ENCODE measurements around the gene SUSD6. TPM values are rescaled to one million over a fixed set of nuclear protein-coding genes. Genes with fewer than 3 reads are reported as not detected.
"Not testable (repeated sequence)": the region's sequence is repeated elsewhere in the genome, so short reads cannot be mapped to it uniquely, and the experiment has no call there.

SUSD6 gene
- polyA plus RNA-seq, 3 donors: 9.1 to 24.4 (median 10.7) TPM

- WGBS, 3 donors: 72 to 100% (median 98%) methylated on average over 1 of the region's 1 CpG
- no peak overlapping the region for H3K27ac ChIP-seq (ENCODE audit: low read depth, low read length)
Observed at GRCh38 chr14:69584389-69584788, 27.0 kb upstream of the SUSD6 start.

DNA sequence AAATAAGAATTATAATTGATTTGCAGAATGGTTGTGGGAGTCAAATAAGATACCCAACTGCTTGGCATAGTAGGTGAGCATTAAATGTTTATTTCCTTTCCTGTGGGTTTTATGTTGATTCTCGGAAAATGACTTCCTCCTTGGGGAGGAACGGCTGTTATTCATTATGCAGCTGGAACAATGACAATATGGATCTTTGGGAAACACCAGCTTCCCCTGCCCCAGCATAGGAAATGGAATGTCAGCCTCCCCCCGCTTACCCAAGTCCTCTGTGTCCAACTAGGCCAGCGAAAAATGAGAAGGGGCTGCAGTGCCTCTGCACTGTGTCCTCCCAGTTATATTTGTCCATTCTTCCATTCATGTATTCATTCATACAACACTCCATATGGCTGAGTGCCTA lies 25.0 kb upstream of the SUSD6 start:
- 37 to 74% (median 39%) methylated on average over 4 of the region's 4 CpGs for WGBS, 3 donors

GRCh38 chr14:69587389-69587788 lies 24.0 kb upstream of the SUSD6 start:
- WGBS, 3 donors: 65 to 72% (median 70%) methylated on average over 8 of the region's 8 CpGs
- H3K27ac ChIP-seq (ENCODE audit: low read depth, low read length): no peak overlapping the region

More for the DNA sequence above, 25.0 kb upstream of the SUSD6 start:
- no peak overlapping the region for H3K27ac ChIP-seq (ENCODE audit: low read depth, low read length)

- no peak overlapping the region for H3K27ac ChIP-seq (ENCODE audit: low read depth, low read length)
- WGBS, 3 donors: 90 to 97% (median 93%) methylated on average over 2 of the region's 2 CpGs
Observed at GRCh38 chr14:69591317-69591716, 20.1 kb upstream of the SUSD6 start.

DNA sequence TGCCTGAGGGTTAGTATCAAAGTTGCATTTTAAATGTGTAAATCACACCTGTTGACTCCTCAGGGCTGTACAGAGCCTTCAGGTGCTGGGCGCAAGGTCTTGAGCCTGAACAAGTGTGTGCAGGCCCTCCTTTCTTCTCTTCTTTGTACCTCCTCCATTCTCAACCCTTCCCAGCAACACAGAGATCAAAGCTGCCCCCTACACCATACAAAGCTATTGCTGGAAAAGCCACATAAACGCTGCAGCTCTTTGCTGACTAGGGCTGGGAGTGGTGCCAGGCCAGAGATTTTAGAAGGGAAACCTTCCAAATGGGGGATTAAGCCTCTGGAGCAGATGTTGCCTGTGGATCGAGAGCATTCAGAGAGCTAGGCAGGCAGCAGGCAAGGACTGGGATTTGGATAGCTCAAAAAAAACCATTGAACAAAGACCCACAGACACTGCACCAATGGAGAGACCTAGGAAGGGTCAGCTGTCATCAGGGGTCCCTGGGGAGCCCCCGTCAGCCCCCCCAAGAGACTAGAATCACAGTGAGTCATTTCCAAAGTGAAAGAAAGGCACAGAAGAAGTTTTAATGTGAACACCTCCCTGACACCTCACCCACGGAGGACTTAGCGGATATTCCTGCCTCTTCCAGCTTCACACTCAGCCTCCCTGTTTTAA lies 18.2 kb upstream of the SUSD6 start:
- WGBS, 3 donors: 48 to 56% (median 55%) methylated on average over 6 of the region's 6 CpGs
- no peak overlapping the region for H3K27ac ChIP-seq (ENCODE audit: low read depth, low read length)

DNA sequence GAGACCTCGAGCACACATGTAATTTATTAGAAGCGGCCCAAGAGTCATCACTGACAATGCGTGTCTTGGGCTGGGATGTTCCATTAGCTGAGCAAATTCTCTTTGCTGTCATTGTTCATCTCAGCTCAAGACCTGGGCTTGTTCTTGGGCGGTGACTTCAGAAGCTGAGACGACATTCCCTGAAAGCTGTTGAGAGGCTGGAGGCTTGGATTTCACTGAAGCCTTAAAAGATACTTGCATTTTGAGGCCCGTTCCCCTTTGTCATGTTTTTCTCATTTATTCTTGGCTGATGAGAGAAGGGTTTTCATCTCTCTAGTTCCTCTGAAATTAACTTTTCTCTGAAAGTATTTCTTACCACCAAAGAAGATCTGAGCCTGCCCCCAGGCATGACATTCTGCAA lies 16.6 kb upstream of the SUSD6 start:
- WGBS, 3 donors: 91 to 94% (median 93%) methylated on average over 6 of the region's 6 CpGs
- H3K27ac ChIP-seq (ENCODE audit: low read depth, low read length): no peak overlapping the region

DNA sequence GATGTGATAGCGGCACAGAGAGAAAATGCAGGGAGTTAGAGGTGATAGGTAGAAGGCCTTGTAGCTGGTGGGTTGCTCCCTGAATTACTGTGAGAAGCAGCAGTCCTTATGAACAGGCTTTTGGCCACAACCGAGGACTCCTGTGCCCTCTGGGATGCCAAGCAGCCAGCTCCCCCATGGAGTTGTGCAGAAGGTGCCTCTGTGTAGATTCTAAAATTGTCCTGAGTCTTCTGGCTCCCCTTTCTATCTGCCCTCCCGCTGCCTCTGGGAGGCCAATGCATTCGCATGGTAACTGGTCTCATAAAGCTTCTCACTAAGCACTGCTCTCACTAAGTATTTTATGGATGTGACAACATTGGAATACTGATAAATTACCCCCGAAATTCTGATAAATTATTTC lies 16.1 kb upstream of the SUSD6 start:
- H3K27ac ChIP-seq (ENCODE audit: low read depth, low read length): no peak overlapping the region
- 94 to 96% (median 95%) methylated on average over 5 of the region's 5 CpGs for WGBS, 3 donors

- not testable (repeated sequence) for H3K27ac ChIP-seq (ENCODE audit: low read depth, low read length)
- WGBS, 3 donors: 85 to 93% (median 86%) methylated on average over 5 of the region's 5 CpGs
Observed at GRCh38 chr14:69599431-69599830, 12.0 kb upstream of the SUSD6 start.

GRCh38 chr14:69600304-69600891 lies 11.0 kb upstream of the SUSD6 start:
- no peak overlapping the region for H3K27ac ChIP-seq (ENCODE audit: low read depth, low read length)
- 79 to 84% (median 84%) methylated on average over 3 of the region's 3 CpGs for WGBS, 3 donors

GRCh38 chr14:69605738-69606137 lies 5.7 kb upstream of the SUSD6 start:
- no peak overlapping the region for H3K27ac ChIP-seq (ENCODE audit: low read depth, low read length)

DNA sequence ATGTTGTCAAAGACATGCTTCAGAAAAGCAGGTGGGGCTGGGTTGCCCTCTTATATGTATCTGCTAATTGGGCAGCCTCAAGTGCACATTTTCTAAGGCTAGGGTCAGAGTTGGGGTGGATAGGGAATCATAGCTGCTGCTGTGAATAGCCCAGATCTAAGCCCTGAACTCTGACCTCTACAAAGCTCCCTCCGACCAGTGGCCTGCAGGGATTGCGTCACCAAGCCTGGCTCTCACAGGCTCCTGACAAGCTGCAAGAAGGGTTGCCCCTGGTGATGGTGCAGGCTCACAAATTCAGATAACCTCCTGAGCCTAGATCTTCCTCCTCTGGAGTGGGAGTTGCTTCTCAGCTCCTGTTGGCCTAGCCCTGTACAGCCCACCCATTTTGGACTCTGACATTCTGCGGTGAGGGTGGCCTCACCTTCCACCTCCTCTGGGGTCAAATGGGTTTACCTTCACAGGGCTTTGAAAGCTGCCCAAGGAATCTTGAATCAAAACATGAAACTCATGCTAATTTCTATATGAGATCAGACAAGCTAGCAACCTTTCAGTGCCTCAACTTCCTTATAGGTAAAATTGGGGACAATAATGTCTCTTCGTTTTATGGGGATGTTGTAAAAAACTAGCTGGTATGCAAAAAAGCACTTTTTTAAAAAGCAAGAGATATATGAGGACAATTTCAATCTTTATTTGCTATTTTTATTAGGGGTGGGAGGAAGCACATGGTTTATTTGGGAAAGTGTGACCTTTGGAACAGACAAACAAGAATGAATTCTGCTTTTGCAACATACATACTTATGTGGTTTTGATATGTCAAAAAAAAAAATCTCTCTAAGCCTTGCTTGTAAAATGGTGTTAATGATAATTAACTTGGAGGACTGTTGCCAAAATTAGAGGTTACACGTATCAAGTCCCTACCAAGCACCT lies 4.9 kb upstream of the SUSD6 start:
- H3K27ac ChIP-seq (ENCODE audit: low read depth, low read length): no peak overlapping the region

GRCh38 chr14:69610020-69610873 lies 1.1 kb upstream of the SUSD6 start:
- WGBS, 3 donors: 42 to 75% (median 68%) methylated on average over 8 of the region's 8 CpGs
- no peak overlapping the region for H3K27ac ChIP-seq (ENCODE audit: low read depth, low read length)

More for the DNA sequence above, 4.9 kb upstream of the SUSD6 start:
- WGBS, 3 donors: 77 to 82% (median 81%) methylated on average over 5 of the region's 5 CpGs

DNA sequence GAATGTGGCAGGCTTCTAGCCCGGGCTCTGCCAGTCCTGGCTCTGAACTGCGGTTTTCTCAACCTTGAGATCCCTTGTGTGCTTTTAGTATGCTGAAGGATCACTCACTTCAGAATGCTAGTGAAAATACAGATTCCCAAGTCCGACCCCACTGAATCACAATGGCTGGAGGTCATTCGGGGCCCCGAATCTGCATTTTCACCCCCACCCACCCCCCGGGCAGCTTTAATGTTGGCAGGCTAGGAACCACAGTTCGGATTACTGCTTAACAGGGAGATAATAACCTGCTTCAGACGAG lies 573 bp upstream of the SUSD6 start:
- H3K27ac ChIP-seq (ENCODE audit: low read depth, low read length): no peak overlapping the region
- WGBS, 3 donors: 7 to 23% (median 22%) methylated on average over 8 of the region's 8 CpGs

GRCh38 chr14:69612014-69612782 lies 802 bp downstream of the SUSD6 start:
- 0 to 1% (median 0%) methylated on average over 41 to 47 of the region's 47 CpGs for WGBS, 3 donors
- H3K27ac ChIP-seq (ENCODE audit: low read depth, low read length): peak overlapping the region; percentile 98

GRCh38 chr14:69612783-69613130 lies 1.4 kb downstream of the SUSD6 start:
- H3K27ac ChIP-seq (ENCODE audit: low read depth, low read length): no peak overlapping the region
- WGBS, 3 donors: 8 to 23% (median 23%) methylated on average over 2 of the region's 2 CpGs

GRCh38 chr14:69613312-69614073 lies 2.1 kb downstream of the SUSD6 start:
- no peak overlapping the region for H3K27ac ChIP-seq (ENCODE audit: low read depth, low read length)
- 42 to 72% (median 69%) methylated on average over 4 of the region's 4 CpGs for WGBS, 3 donors

DNA sequence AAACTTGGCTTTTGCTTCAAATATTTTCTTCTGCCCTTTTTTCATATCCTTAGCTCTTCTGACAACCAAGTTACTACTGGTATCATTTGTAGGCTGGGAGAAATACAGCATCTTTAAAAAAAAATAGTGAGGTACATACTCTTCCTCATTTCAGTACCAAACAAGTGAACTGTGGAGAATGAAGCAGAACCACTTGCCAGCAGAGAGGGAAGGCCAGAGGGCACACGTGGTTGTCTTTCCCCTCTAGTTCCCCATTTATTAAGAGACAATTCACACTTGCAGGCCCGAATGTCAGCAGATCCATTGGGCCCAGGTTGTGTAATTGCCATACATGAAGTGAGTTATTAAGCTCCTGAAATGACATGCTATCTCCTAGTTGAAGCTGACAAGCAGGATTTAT lies 3.2 kb downstream of the SUSD6 start:
- WGBS, 3 donors: 12 to 21% (median 20%) methylated on average over 2 of the region's 2 CpGs
- H3K27ac ChIP-seq (ENCODE audit: low read depth, low read length): no peak overlapping the region
